Measurements from ENCODE around the gene TMEM107. TPM values are rescaled to one million over a fixed set of nuclear protein-coding genes. Genes with fewer than 3 reads are reported as not detected.

The TMEM107 gene
- total RNA-seq, 1 experiment from 2014 or later = 30.1 TPM

DNA sequence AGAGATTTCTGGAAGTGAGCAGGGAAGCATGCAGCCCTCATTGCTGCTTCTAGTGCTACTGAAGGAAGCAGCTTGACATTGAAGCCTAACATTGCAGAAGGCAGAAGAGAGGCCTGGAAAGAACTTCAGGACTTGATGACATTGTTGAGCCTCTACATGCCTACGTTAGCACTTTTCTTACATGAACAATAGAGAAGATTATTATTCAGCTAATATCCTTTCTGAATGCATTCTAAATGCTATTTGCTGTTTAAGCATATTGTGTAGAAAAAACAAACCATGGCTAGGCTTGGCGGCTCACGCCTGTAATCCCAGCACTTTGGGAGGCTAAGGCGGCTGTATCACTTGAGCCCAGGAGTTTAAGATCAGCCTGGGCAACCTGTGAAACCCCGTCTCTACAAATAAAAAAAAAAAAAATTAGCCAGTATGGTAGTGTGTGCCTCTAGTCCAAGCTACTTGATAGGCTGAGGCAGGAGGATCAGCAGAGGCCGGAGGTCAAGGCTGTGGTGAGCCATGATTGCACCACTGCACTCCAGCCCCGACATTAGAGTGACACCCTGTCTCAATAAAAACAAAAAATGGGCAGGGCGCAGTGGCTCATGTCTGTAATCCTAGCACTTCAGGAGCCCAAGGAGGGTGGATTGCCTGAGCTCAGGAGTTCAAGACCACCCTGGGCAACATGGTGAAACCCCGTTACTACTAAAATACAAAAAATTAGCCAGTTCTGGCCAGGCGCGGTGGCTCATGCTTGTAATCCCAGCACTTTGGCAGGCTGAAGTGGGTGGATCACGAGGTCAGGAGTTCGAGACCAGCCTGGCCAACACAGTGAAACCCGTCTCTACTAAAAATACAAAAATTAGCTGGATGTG is 36.4 kb upstream of the TMEM107 start:
- peak overlapping the region; percentile 39 for H3K27ac ChIP-seq (ENCODE audit: low read depth, low read length)
- POLR2A ChIA-PET = interaction anchor here (0.9 to 5.2 kb wide), 5 partner anchors 10 to 83 kb away, joined by 4 to 57 read pairs (median 6); partner anchors contain the start of genes BORCS6 and SLC25A35
- RAD21 ChIA-PET (ENCODE audit: low non-redundant PET in 1 of 2, low total read pairs in 2 of 2, uncharacterized antibody in 2 of 2, unreplicated experiment in 2 of 2) = interaction anchor here in 1 of 2 experiments (0.7 kb wide), 1 partner anchor 1464 kb away, joined by 3 read pairs; no protein-coding TSS in a partner anchor
- H2AFZ ChIP-seq (ENCODE audit: low read depth, low read length, poor library complexity, severe bottlenecking) = peak overlapping the region; percentile 38
- intact Hi-C loops (cut with micrococcal nuclease) = no loop called here
- CTCF ChIA-PET = interaction anchor here (1.1 kb wide), 1 partner anchor 24 kb away, joined by 4 read pairs; no protein-coding TSS in a partner anchor
- peak overlapping the region; percentile 45 for H3K4me2 ChIP-seq (ENCODE audit: low read length)
- no TSS peak for BruUV-seq (replicated peaks)
- no peak for DNase-seq (ENCODE audit: low read depth, low spot score)
- no peaks in the 10 kb centered on the region for H4K20me1 ChIP-seq (ENCODE audit: insufficient read depth)
- no peak overlapping the region for H3K9ac ChIP-seq (ENCODE audit: low read length)
- no peaks in the 10 kb centered on the region for H3K9me2 ChIP-seq (ENCODE audit: insufficient read depth)
- peaks cover 29 to 66% of the 10 kb centered on the region in 2 experiments; a peak in 3 of 4 replicates for H3K4me1 ChIP-seq (ENCODE audit: control insufficient read depth in 1 of 2, insufficient read depth in 2 of 2, low read length in 2 of 2)
- H3K36me3 ChIP-seq (ENCODE audit: control insufficient read depth in 1 of 2, insufficient read depth in 2 of 2, low read length in 2 of 2) = peaks cover 2 to 8% of the 10 kb centered on the region in 2 experiments; a peak in 1 of 4 replicates
- no peaks in the 10 kb centered on the region for H3K9me3 ChIP-seq (ENCODE audit: control insufficient read depth in 1 of 2, insufficient read depth in 1 of 2, low read depth in 1 of 2, low read length in 2 of 2)
- peaks cover 29% of the 10 kb centered on the region for H3K79me2 ChIP-seq (ENCODE audit: insufficient read depth, low read length)
- ATAC-seq = peak; percentile 45
- H3K4me3 ChIP-seq (replicated peaks in 1 of 2; ENCODE audit: low read depth in 1 of 2, low read length in 2 of 2) = no peak overlapping the region
- TF ChIP-seq EGR1 (IDR thresholded peaks at IDR 0.05; ENCODE audit: low read depth) = no peak
- TF ChIP-seq SRF (IDR thresholded peaks at IDR 0.05; ENCODE audit: low read depth) = no peak
- TF ChIP-seq FOSL1 (IDR thresholded peaks at IDR 0.05; ENCODE audit: low read depth) = no peak
- TF ChIP-seq SIN3A (IDR thresholded peaks at IDR 0.05; ENCODE audit: low read depth) = no peak
- TF ChIP-seq ELF1 (IDR thresholded peaks at IDR 0.05; ENCODE audit: borderline replicate concordance, low read depth) = no peak
- TF ChIP-seq CEBPB (IDR thresholded peaks at IDR 0.05; ENCODE audit: low read depth) = peak; percentile 34; the same call in 1 of the 2 replicates
- TF ChIP-seq JUND (IDR thresholded peaks at IDR 0.05) = no peak
- TF ChIP-seq ZFX (IDR thresholded peaks at IDR 0.05) = no peak
- 0 out of 2 replicates have a peak, but pooled peaks have one; percentile 43 for TF ChIP-seq CBX3 (IDR thresholded peaks at IDR 0.05; ENCODE audit: low read depth)
- H3K27me3 ChIP-seq (ENCODE audit: insufficient read depth, low read length) = no peaks in the 10 kb centered on the region
